Ishikawa (cell line): ENCODE measurements around the gene SNAP91.

ENCODE experiments used
- CEBPB ChIP-seq: IDR thresholded peaks from 2 replicates; pipeline ENCODE4 v1.6.1; 2012
- CREB1 ChIP-seq: IDR thresholded peaks from 2 replicates; pipeline ENCODE4 v1.6.1; 2012; ENCODE audit warnings: low read depth
- EGR1 ChIP-seq: IDR thresholded peaks from 2 replicates; pipeline ENCODE4 v1.6.1; 2012
- EP300 ChIP-seq: IDR thresholded peaks from 2 replicates; pipeline ENCODE4 v1.6.1; 2012; ENCODE audit warnings: borderline replicate concordance
- FOXM1 ChIP-seq: IDR thresholded peaks from 2 replicates; pipeline ENCODE4 v1.6.1; 2012; ENCODE audit warnings: low read depth, borderline replicate concordance
- NFIC ChIP-seq: IDR thresholded peaks from 2 replicates; pipeline ENCODE4 v1.6.1; 2012
- RAD21 ChIP-seq: IDR thresholded peaks from 2 replicates; pipeline ENCODE4 v1.6.1; 2012; ENCODE audit warnings: low read depth
- TAF1 ChIP-seq: IDR thresholded peaks from 2 replicates; pipeline ENCODE4 v1.6.1; 2012; ENCODE audit warnings: low read depth, mild to moderate bottlenecking
- TCF12 ChIP-seq: IDR thresholded peaks from 2 replicates; pipeline ENCODE4 v1.6.1; 2012; ENCODE audit warnings: low read depth
- TEAD4 ChIP-seq: IDR thresholded peaks from 2 replicates; pipeline ENCODE4 v1.6.1; 2012
- YY1 ChIP-seq: IDR thresholded peaks from 2 replicates; pipeline ENCODE4 v1.6.1; 2012; ENCODE audit warnings: low read depth
- ZBTB7A ChIP-seq: IDR thresholded peaks from 2 replicates; pipeline ENCODE4 v1.6.1; 2012; ENCODE audit warnings: low read depth
- TF ChIP-seq, protein P1 (sequence below): IDR thresholded peaks from 2 replicates; pipeline ENCODE4 v1.6.1; 2012
- TF ChIP-seq, protein P2 (sequence below): IDR thresholded peaks from 2 replicates; pipeline ENCODE4 v1.6.1; 2012; ENCODE audit warnings: low read depth, mild to moderate bottlenecking
- TF ChIP-seq, protein P3 (sequence below): IDR thresholded peaks from 2 replicates; pipeline ENCODE4 v1.6.1; 2012

SNAP91 gene

DNA sequence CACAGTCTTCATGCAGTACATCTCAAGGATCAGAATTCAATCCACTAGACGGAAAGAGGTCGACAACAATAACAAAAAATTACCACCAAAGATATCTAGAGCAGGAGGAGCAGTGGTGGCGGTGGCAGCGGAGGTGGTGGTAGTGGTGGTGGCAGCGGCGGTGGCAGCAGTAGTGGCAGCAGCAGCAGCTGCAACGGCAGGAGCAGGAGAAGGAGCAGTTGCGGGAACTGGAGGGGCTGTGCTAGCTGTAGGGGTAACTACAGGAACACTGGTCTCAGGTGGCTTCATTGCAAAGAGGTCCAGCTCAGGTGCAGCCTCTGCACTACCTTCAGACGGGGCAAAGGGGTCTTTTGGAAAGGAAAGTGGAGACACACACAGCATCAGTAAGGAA lies 115.5 kb downstream of the SNAP91 start:
- TF ChIP-seq, protein P1, sequence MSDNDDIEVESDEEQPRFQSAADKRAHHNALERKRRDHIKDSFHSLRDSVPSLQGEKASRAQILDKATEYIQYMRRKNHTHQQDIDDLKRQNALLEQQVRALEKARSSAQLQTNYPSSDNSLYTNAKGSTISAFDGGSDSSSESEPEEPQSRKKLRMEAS: no peak
- no peak for TF ChIP-seq ZBTB7A
- no peak for TF ChIP-seq FOXM1
- TF ChIP-seq, protein P2, sequence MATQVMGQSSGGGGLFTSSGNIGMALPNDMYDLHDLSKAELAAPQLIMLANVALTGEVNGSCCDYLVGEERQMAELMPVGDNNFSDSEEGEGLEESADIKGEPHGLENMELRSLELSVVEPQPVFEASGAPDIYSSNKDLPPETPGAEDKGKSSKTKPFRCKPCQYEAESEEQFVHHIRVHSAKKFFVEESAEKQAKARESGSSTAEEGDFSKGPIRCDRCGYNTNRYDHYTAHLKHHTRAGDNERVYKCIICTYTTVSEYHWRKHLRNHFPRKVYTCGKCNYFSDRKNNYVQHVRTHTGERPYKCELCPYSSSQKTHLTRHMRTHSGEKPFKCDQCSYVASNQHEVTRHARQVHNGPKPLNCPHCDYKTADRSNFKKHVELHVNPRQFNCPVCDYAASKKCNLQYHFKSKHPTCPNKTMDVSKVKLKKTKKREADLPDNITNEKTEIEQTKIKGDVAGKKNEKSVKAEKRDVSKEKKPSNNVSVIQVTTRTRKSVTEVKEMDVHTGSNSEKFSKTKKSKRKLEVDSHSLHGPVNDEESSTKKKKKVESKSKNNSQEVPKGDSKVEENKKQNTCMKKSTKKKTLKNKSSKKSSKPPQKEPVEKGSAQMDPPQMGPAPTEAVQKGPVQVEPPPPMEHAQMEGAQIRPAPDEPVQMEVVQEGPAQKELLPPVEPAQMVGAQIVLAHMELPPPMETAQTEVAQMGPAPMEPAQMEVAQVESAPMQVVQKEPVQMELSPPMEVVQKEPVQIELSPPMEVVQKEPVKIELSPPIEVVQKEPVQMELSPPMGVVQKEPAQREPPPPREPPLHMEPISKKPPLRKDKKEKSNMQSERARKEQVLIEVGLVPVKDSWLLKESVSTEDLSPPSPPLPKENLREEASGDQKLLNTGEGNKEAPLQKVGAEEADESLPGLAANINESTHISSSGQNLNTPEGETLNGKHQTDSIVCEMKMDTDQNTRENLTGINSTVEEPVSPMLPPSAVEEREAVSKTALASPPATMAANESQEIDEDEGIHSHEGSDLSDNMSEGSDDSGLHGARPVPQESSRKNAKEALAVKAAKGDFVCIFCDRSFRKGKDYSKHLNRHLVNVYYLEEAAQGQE: no peak
- no peak for TF ChIP-seq YY1
- TF ChIP-seq, protein P3, sequence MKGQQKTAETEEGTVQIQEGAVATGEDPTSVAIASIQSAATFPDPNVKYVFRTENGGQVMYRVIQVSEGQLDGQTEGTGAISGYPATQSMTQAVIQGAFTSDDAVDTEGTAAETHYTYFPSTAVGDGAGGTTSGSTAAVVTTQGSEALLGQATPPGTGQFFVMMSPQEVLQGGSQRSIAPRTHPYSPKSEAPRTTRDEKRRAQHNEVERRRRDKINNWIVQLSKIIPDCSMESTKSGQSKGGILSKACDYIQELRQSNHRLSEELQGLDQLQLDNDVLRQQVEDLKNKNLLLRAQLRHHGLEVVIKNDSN: no peak
- TF ChIP-seq TEAD4: no peak
- no peak for TF ChIP-seq CREB1
- TF ChIP-seq NFIC: no peak
- TF ChIP-seq TAF1: no peak
- TF ChIP-seq EGR1: no peak
- TF ChIP-seq RAD21: no peak
- no peak for TF ChIP-seq CEBPB
- TF ChIP-seq TCF12: no peak

DNA sequence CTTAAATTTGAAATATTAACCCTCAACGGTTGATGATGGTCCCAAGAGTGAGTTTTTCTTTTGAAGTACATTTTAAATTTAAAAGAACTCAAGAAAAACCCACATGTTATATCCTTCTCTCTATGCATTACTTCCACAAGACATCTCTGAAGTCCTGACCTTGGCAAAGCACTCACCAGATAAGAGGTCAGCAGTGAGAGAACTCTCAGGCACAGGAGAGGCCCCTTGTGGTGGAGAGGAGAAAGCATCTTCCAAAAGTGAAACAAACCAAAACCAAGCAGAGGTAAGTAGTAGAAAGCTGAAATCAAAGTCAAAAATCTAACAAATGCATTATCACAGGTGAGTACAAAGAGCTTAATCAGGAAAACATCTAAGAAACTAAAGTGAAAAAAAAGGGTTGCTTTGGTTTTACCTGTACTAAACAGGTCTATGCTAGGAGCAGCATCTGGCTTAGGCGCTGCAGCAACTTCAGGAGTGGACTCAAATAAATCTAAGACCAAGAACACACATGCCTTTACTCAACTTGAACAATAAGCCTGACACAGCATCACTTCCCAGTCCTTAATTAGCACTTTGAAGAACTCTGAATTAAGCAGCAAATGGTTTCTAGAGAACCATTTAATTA lies 116.0 kb downstream of the SNAP91 start:
- TF ChIP-seq ZBTB7A: no peak
- TF ChIP-seq RAD21: peak; percentile 64

DNA sequence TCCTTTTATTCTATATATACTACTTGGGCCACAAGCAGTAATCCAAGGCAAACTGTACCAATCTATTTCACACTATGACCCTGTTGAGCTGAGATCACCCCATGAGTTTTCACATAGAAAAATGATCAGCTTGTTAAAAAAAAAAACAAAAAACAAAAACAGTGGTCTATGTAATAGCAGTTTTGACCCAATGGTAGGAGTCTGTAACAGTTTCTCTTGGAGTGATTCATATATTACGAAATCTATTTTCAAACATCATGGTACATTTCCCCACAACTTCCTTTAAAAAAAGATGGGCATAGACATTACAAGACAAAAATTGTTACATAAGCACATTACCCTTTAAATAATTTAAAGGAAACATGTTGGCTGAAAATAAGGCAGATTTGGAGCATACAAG lies 118.5 kb downstream of the SNAP91 start:
- TF ChIP-seq CEBPB (no peak), YY1 (no peak), TCF12 (no peak), EGR1 (no peak), CREB1 (no peak), NFIC (no peak), EP300 (no peak), ZBTB7A (no peak), FOXM1 (no peak), TEAD4 (no peak), RAD21 (no peak), TAF1 (no peak)
- TF ChIP-seq, protein P3: no peak
- TF ChIP-seq, protein P2: no peak
- TF ChIP-seq, protein P1: no peak

DNA sequence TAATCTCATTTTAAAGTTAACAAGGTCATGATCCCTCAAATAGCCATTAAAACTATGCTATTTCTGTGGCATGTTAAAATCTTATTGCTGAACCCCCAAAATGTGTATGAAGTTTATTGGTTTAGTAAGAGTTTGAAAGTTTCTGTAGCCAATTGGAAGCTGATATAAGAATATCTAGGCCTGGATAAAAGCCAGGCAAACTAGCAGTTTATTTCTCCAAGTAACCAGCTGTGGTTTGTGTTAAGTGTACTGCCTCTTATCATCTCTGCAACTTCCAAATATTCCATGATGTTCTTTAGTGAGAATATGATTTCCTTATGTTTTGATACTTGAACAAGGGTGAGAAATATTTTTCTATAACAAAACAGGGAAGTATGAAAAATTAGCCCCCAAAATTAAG lies 119.8 kb downstream of the SNAP91 start:
- TF ChIP-seq FOXM1 (no peak), YY1 (no peak), EP300 (no peak), TCF12 (no peak), NFIC (no peak), ZBTB7A (no peak), EGR1 (no peak), RAD21 (no peak), CEBPB (no peak), CREB1 (no peak), TAF1 (no peak), TEAD4 (no peak)
- TF ChIP-seq, protein P1: no peak
- TF ChIP-seq, protein P2: no peak
- TF ChIP-seq, protein P3: no peak
